GM12878 (cell line): ENCODE measurements around the gene TFF2. TPM values are rescaled to one million over a fixed set of nuclear protein-coding genes. Genes with fewer than 3 reads are reported as not detected.
A peak's percentile ranks its signal among the peaks of the same experiment; 100 is the strongest.

Experiments used
- ATAC-seq: fragments of 200-7000 bp; cut with Tn5 transposase; 3 replicates; pipeline ENCODE4 v1.9.1; 2020; ENCODE audit warnings: mild to moderate bottlenecking, moderate library complexity
- BruUV-seq: library from RNA; stranded (reverse); fragments of 400-500 nt; replicated peaks from 2 replicates; lab custom pipeline; 2021; lab: Mats Ljungman, UMichigan
- CTCF ChIA-PET: fragments of 300-600 bp; sonication (Branson Sonifier 250); formaldehyde crosslinking; extraction: SDS; loops from one replicate; lab custom pipeline; 2021; ENCODE audit warnings: inconsistent platforms; lab: Yijun Ruan, JAX
- POLR2A ChIA-PET: fragments of 350-600 bp; formaldehyde crosslinking; extraction: SDS; loops from one replicate; lab custom pipeline; 2021; ENCODE audit warnings: inconsistent platforms; lab: Charles Lee
- RAD21 ChIA-PET: fragments of 300-600 bp; sonication (Branson Sonifier 250); formaldehyde crosslinking; loops from one replicate; lab custom pipeline; 2023; ENCODE audit warnings: antibody characterized with exemption; ENCODE audit not compliant: unreplicated experiment; lab: Charles Lee
- SMC1A ChIA-PET: fragments of 300-600 bp; sonication (Branson Sonifier 250); formaldehyde crosslinking; loops from one replicate; lab custom pipeline; 2023; ENCODE audit not compliant: unreplicated experiment, uncharacterized antibody; lab: Charles Lee
- DNase-seq: peaks from one replicate; pipeline ENCODE4 v3.0.0-alpha.2; 2011; ENCODE audit warnings: low read depth, low spot score
- FAIRE-seq: peaks from 3 replicates; lab custom pipeline; 2011; peaks lifted over from hg19 to GRCh38; lab: Jason Lieb, UNC
- H2AFZ ChIP-seq: 2 replicates; pipeline ENCODE4 v1.6.0; 2011; ENCODE audit warnings: low read depth, low read length, control low read depth; ENCODE audit not compliant: control insufficient read depth
- H3K27ac ChIP-seq: 2 replicates; pipeline ENCODE4 v1.5.1; 2011; ENCODE audit warnings: control low read depth; ENCODE audit not compliant: control insufficient read depth, insufficient read depth
- H3K27me3 ChIP-seq, 2 experiments: replicated peaks in 1 of 2; 2 replicates each; pipeline versions ENCODE4 v1.6.0 to v1.6.1; 2011; ENCODE audit warnings: low read length in 1 of 2; ENCODE audit not compliant: control insufficient read depth in 2 of 2, insufficient read depth in 2 of 2
- H3K36me3 ChIP-seq, 2 experiments: 2 replicates each; pipeline ENCODE4 v1.5.1; 2011; ENCODE audit warnings: low read length in 1 of 2; ENCODE audit not compliant: control insufficient read depth in 2 of 2, insufficient read depth in 2 of 2
- H3K4me1 ChIP-seq: 2 replicates; pipeline ENCODE4 v1.6.1; 2011; ENCODE audit warnings: mild to moderate bottlenecking, low read length, moderate library complexity, mixed read lengths; ENCODE audit not compliant: control insufficient read depth, insufficient read depth
- H3K4me2 ChIP-seq: 2 replicates; pipeline ENCODE4 v1.6.0; 2011; ENCODE audit warnings: control low read depth; ENCODE audit not compliant: control insufficient read depth, insufficient read depth
- H3K4me3 ChIP-seq: fragments of 200-600 bp; sonication (generic); 2 replicates; pipeline ENCODE4 v1.5.1; 2016
- H3K79me2 ChIP-seq: 2 replicates; pipeline ENCODE4 v1.6.0; 2011; ENCODE audit warnings: low read length; ENCODE audit not compliant: control insufficient read depth, insufficient read depth
- H3K9ac ChIP-seq: 2 replicates; pipeline ENCODE4 v1.8.0; 2011; ENCODE audit warnings: low read length, control low read depth, mixed read lengths; ENCODE audit not compliant: control insufficient read depth, insufficient read depth
- H3K9me3 ChIP-seq: replicated peaks from 3 replicates; pipeline ENCODE4 v1.5.1; 2011; ENCODE audit warnings: mild to moderate bottlenecking, low read length; ENCODE audit not compliant: control insufficient read depth, insufficient read depth
- H4K20me1 ChIP-seq: 2 replicates; pipeline ENCODE4 v1.6.0; 2011; ENCODE audit not compliant: control insufficient read depth, insufficient read depth
- BCL11A ChIP-seq: IDR thresholded peaks from 2 replicates; pipeline ENCODE4 v1.6.1; 2011; ENCODE audit warnings: low read depth, low read length
- BHLHE40 ChIP-seq, 2 experiments: fragments of 450-650 bp in 1 of 2; IDR thresholded peaks; 2 replicates each; pipeline ENCODE4 v1.6.1; 2011 to 2017; ENCODE audit warnings: low read depth in 2 of 2, borderline replicate concordance in 1 of 2, improper control_type of control experiment in 1 of 2, low read length in 1 of 2, mild to moderate bottlenecking in 1 of 2
- BMI1 ChIP-seq: fragments of 450-650 bp; IDR thresholded peaks from 2 replicates; pipeline ENCODE4 v1.6.1; 2016; ENCODE audit warnings: mild to moderate bottlenecking, moderate library complexity, borderline replicate concordance
- CBX3 ChIP-seq: fragments of 200-600 bp; sonication (generic); IDR thresholded peaks from 2 replicates; pipeline ENCODE4 v1.6.1; 2016; ENCODE audit warnings: low read depth, borderline replicate concordance
- EED ChIP-seq: sonication (generic); IDR thresholded peaks from 2 replicates; pipeline ENCODE4 v1.6.1; 2016; ENCODE audit warnings: antibody characterized with exemption, low read depth
- ESRRA ChIP-seq: IDR thresholded peaks from 2 replicates; pipeline ENCODE4 v1.6.1; 2012; ENCODE audit warnings: mild to moderate bottlenecking, low read length, improper control_type of control experiment
- ETV6 ChIP-seq, 2 experiments: fragments of 450-650 bp in 1 of 2; IDR thresholded peaks in 1 of 2; conservative IDR thresholded peaks in 1 of 2; 2 replicates each; pipeline ENCODE4 v1.6.1; 2014; ENCODE audit warnings: antibody characterized with exemption in 1 of 2, borderline replicate concordance in 1 of 2, low read depth in 1 of 2, mild to moderate bottlenecking in 1 of 2, moderate library complexity in 1 of 2
- FOXM1 ChIP-seq: IDR thresholded peaks from 2 replicates; pipeline ENCODE4 v1.6.1; 2012; ENCODE audit warnings: low read depth, mild to moderate bottlenecking, inconsistent platforms, low read length, moderate library complexity
- GATAD2B ChIP-seq: fragments of 450-650 bp; conservative IDR thresholded peaks from 2 replicates; pipeline ENCODE4 v1.6.1; 2017; ENCODE audit warnings: low read depth, mild to moderate bottlenecking, moderate library complexity
- HDAC6 ChIP-seq: fragments of 200-600 bp; sonication (generic); IDR thresholded peaks from one replicate; pipeline ENCODE4 v1.8.0; 2017; ENCODE audit warnings: antibody characterized with exemption; ENCODE audit not compliant: unreplicated experiment
- JUNB ChIP-seq: IDR thresholded peaks from 2 replicates; pipeline ENCODE4 v1.6.1; 2016; ENCODE audit warnings: antibody characterized with exemption, mild to moderate bottlenecking
- KDM1A ChIP-seq: fragments of 200-600 bp; sonication (generic); IDR thresholded peaks from 2 replicates; pipeline ENCODE4 v1.6.1; 2016; ENCODE audit warnings: borderline replicate concordance
- MAX ChIP-seq: IDR thresholded peaks from 2 replicates; pipeline ENCODE4 v1.6.1; 2012; ENCODE audit warnings: low read depth, low read length, improper control_type of control experiment
- MEF2A ChIP-seq: IDR thresholded peaks from 2 replicates; pipeline ENCODE4 v1.6.1; 2011; ENCODE audit warnings: low read depth, mild to moderate bottlenecking, low read length, moderate library complexity; ENCODE audit not compliant: insufficient read depth
- MTA3 ChIP-seq: IDR thresholded peaks from 2 replicates; pipeline ENCODE4 v1.6.1; 2012; ENCODE audit warnings: low read length, inconsistent platforms, borderline replicate concordance
- POLR2A ChIP-seq: IDR thresholded peaks from 2 replicates; pipeline ENCODE4 v1.6.1; 2011; ENCODE audit warnings: low read depth, mild to moderate bottlenecking, low read length
- POU2F2 ChIP-seq: IDR thresholded peaks from 3 replicates; pipeline ENCODE4 v1.6.1; 2011; ENCODE audit warnings: low read depth, mild to moderate bottlenecking, low read length, borderline replicate concordance
- RUNX3 ChIP-seq: IDR thresholded peaks from 2 replicates; pipeline ENCODE4 v1.6.1; 2012; ENCODE audit warnings: low read length, inconsistent platforms
- SMAD5 ChIP-seq: IDR thresholded peaks from 2 replicates; pipeline ENCODE4 v1.6.1; 2016; ENCODE audit warnings: antibody characterized with exemption, low read depth
- SPI1 ChIP-seq: IDR thresholded peaks from 2 replicates; pipeline ENCODE4 v1.6.1; 2011; ENCODE audit warnings: low read depth, mild to moderate bottlenecking, low read length, moderate library complexity, borderline replicate concordance; ENCODE audit not compliant: insufficient read depth
- SUPT20H ChIP-seq: IDR thresholded peaks from 2 replicates; pipeline ENCODE4 v1.6.1; 2011; ENCODE audit warnings: low read depth, mild to moderate bottlenecking, low read length, moderate library complexity, borderline replicate concordance; ENCODE audit not compliant: control insufficient read depth
- USF2 ChIP-seq: IDR thresholded peaks from 2 replicates; pipeline ENCODE4 v1.6.1; 2011; ENCODE audit warnings: low read depth, low read length, improper control_type of control experiment, borderline replicate concordance
- YBX1 ChIP-seq: fragments of 450-650 bp; IDR thresholded peaks from 2 replicates; pipeline ENCODE4 v1.6.1; 2016; ENCODE audit warnings: antibody characterized with exemption
- WGBS: methylation state at CpG from one replicate; pipeline ENCODE4 v1.1.6; 2016; ENCODE audit warnings: low lambda C conversion rate; ENCODE audit not compliant: insufficient replicate concordance, insufficient coverage; ENCODE audit errors: missing lambda C conversion rate; 5-methylcytosine and 5-hydroxymethylcytosine counted together
- in situ Hi-C: fragments of 300-500 bp; cut with MboI; formaldehyde crosslinking; loops from 9 replicates; pipeline ENCODE4 v1.14.3; 2018; ENCODE audit warnings: mixed read lengths
- intact Hi-C: fragments of 100-400 bp; cut with micrococcal nuclease; formaldehyde crosslinking; loops from one replicate; pipeline ENCODE4 v1.14.2; 2022; ENCODE audit not compliant: unreplicated experiment
- polyA plus RNA-seq, 11 experiments: library from polyadenylated mRNA; depleted of rRNA in 4 of 11; unstranded in 6 of 11; stranded (reverse) in 5 of 11; fragments of >200 nt; fragmentation: Nextera tagmentation in 4 of 11; fragmentation: Illumina TruSeq in 1 of 11; extraction: Ambion mirVana in 4 of 11; extraction: Trizol in 1 of 11; gene quantifications; 1 replicate in 1 of 11; 2 replicates in 10 of 11; pipeline versions ENCODE4 v1.2.1 to v1.2.3, GENCODE V29; 2011 to 2016; ENCODE audit warnings: inconsistent platforms in 2 of 11, missing spikeins in 2 of 11, low read depth in 1 of 11
- total RNA-seq, 4 experiments: library from RNA; depleted of rRNA in 3 of 4; stranded (reverse); fragments of >200 nt in 3 of 4; fragmentation: Illumina TruSeq in 1 of 4; extraction: Trizol in 1 of 4; gene quantifications; 2 replicates each; pipeline versions ENCODE4 v1.2.1 to v1.2.3, GENCODE V29; 2013 to 2021

The TFF2 gene
- total and polyA plus RNA-seq, 10 of the 15 experiments (the other 5 are each of a cell fraction or from before 2014, with no cell fraction given), result 0.56 TPM; not detected in 9

GRCh38 chr21:42338729-42339715 lies 11.8 kb downstream of the TFF2 start:
- Histone ChIP-seq H3K27me3 (no peaks in the 10 kb centered on the region), H3K79me2 (no peaks in the 10 kb centered on the region), H3K27ac (no peak overlapping the region), H3K9ac (no peak overlapping the region), H3K4me1 (peaks cover 13% of the 10 kb centered on the region), H2AFZ (no peak overlapping the region), H4K20me1 (no peaks in the 10 kb centered on the region), H3K36me3 (no peaks in the 10 kb centered on the region), H3K4me3 (no peak overlapping the region), H3K4me2 (no peak overlapping the region), H3K9me3 (no peaks in the 10 kb centered on the region)
- FAIRE-seq (no peak), ATAC-seq (peak; percentile 40), DNase-seq (no peak)
- intact Hi-C loops (loop anchor here (1.0 kb wide), 1 partner anchor 111 kb away; no protein-coding TSS in a partner anchor), in situ Hi-C loops (no loop called here)
- RAD21 ChIA-PET, result interaction anchor here (0.8 to 2.9 kb wide), 13 partner anchors 29 to 198 kb away, joined by 3 to 13 read pairs (median 5); no protein-coding TSS in a partner anchor
- no TSS peak for BruUV-seq
- CTCF ChIA-PET, result interaction anchor here (0.7 to 4.3 kb wide), 15 partner anchors 9 to 198 kb away, joined by 3 to 23 read pairs (median 4); partner anchors contain the start of gene UBASH3A
- 41% methylated on average over 17 of the region's 17 CpGs for WGBS
- POLR2A ChIA-PET, result interaction anchor here (1.0 to 1.7 kb wide), 2 partner anchors 85 to 154 kb away, joined by 3 to 4 read pairs; no protein-coding TSS in a partner anchor
- SMC1A ChIA-PET, result interaction anchor here (0.6 to 6.7 kb wide), 6 partner anchors 9 to 197 kb away, joined by 3 to 41 read pairs (median 6); no protein-coding TSS in a partner anchor
- TF ChIP-seq CBX3 (no peak), USF2 (no peak), GATAD2B (no peak), ETV6 (conservative IDR thresholded peaks at IDR 0.05 in 1 of 2, IDR thresholded peaks at IDR 0.05 in 1 of 2; ENCODE audit: borderline replicate concordance in 1 of 2, low read depth in 1 of 2) (peak in 1 of 2 experiments; percentile 91; a peak in 2 of 4 replicates), KDM1A (no peak), EED (peak; percentile 78; the same call in 1 of the 2 replicates), SMAD5 (no peak), POLR2A (no peak), BCL11A (peak; percentile 60; the same call in 1 of the 2 replicates), RUNX3 (peak; percentile 95), MEF2A (0 out of 2 replicates have a peak, but pooled peaks have one; percentile 20), FOXM1 (peak; percentile 44; the same call in 1 of the 2 replicates), BHLHE40 (IDR thresholded peaks at IDR 0.05; ENCODE audit: borderline replicate concordance in 1 of 2, low read depth in 2 of 2, low read length in 1 of 2) (no peak), YBX1 (no peak), ESRRA (peak; percentile 57; the same call in 1 of the 2 replicates), SPI1 (peak; percentile 24; the same call in 1 of the 2 replicates), MTA3 (no peak), SUPT20H (no peak), POU2F2 (no peak), BMI1 (no peak), HDAC6 (no peak), MAX (no peak), JUNB (peak; percentile 92)
